H1 (cell line): ENCODE data around the gene NKIRAS2. TPM values are rescaled to one million over a fixed set of nuclear protein-coding genes. Genes with fewer than 3 reads are reported as not detected.

ENCODE experiments used
- CTCF ChIA-PET: fragments of 300-600 bp; sonication (Branson Sonifier 250); formaldehyde crosslinking; loops from one replicate; lab custom pipeline; 2021; ENCODE audit not compliant: partially characterized antibody; lab: Charles Lee
- POLR2A ChIA-PET: fragments of 300-600 bp; sonication (Branson Sonifier 250); formaldehyde crosslinking; loops from one replicate; lab custom pipeline; 2021; ENCODE audit warnings: inconsistent platforms; ENCODE audit not compliant: partially characterized antibody; lab: Charles Lee
- DNase-seq, 2 experiments: peaks; one replicate each; pipeline versions ENCODE4 v3.0.0 to v3.0.0-alpha.2; 2010 to 2022; ENCODE audit warnings: low spot score in 2 of 2, low read depth in 1 of 2, mixed read lengths in 1 of 2
- FAIRE-seq: peaks from 2 replicates; lab custom pipeline; 2011; peaks lifted over from hg19 to GRCh38; lab: Jason Lieb, UNC
- H2AFZ ChIP-seq: 2 replicates; pipeline ENCODE4 v1.8.1; 2012; ENCODE audit warnings: low read length, inconsistent platforms
- H2AK5ac ChIP-seq: 2 replicates; pipeline ENCODE4 v1.6.1; 2013; ENCODE audit warnings: low read depth, low read length
- H2BK120ac ChIP-seq: replicated peaks from 2 replicates; pipeline ENCODE3; 2013; ENCODE audit warnings: low read depth, low read length, inconsistent platforms
- H2BK12ac ChIP-seq: 2 replicates; pipeline ENCODE4 v1.6.1; 2013; ENCODE audit warnings: low read depth, low read length
- H2BK15ac ChIP-seq: 2 replicates; pipeline ENCODE4 v1.6.1; 2013; ENCODE audit warnings: low read length
- H2BK20ac ChIP-seq: 2 replicates; pipeline ENCODE4 v1.6.1; 2013; ENCODE audit warnings: low read length
- H2BK5ac ChIP-seq: 2 replicates; pipeline ENCODE4 v1.6.1; 2013; ENCODE audit warnings: low read depth, low read length
- H3K14ac ChIP-seq: 2 replicates; pipeline ENCODE4 v1.6.1; 2013; ENCODE audit warnings: inconsistent platforms; ENCODE audit not compliant: insufficient read length
- H3K18ac ChIP-seq: 2 replicates; pipeline ENCODE4 v1.6.1; 2013; ENCODE audit warnings: low read length; ENCODE audit errors: extremely low read depth
- H3K23ac ChIP-seq: 2 replicates; pipeline ENCODE4 v1.6.1; 2013; ENCODE audit warnings: inconsistent platforms; ENCODE audit not compliant: insufficient read length
- H3K23me2 ChIP-seq: 2 replicates; pipeline ENCODE4 v1.6.1; 2013; ENCODE audit warnings: low read depth, low read length
- H3K27ac ChIP-seq: 2 replicates; pipeline ENCODE4 v1.6.1; 2011; ENCODE audit warnings: low read depth, low read length, inconsistent platforms
- H3K27me3 ChIP-seq, 4 experiments: replicated peaks in 1 of 4; 1 replicate in 1 of 4; 2 replicates in 3 of 4; pipeline versions ENCODE4 v1.6.1 to v1.8.1; 2011 to 2013; ENCODE audit warnings: low read length in 3 of 4, mild to moderate bottlenecking in 3 of 4, inconsistent platforms in 2 of 4, mixed read lengths in 2 of 4, moderate library complexity in 1 of 4; ENCODE audit not compliant: control insufficient read depth in 3 of 4, insufficient read depth in 3 of 4; ENCODE audit errors: extremely low read depth in 1 of 4
- H3K36me3 ChIP-seq, 4 experiments: 2 replicates each; pipeline versions ENCODE4 v1.6.1 to v1.8.1; 2011 to 2013; ENCODE audit warnings: mild to moderate bottlenecking in 4 of 4, low read length in 3 of 4, moderate library complexity in 2 of 4, control low read depth in 1 of 4, inconsistent platforms in 1 of 4; ENCODE audit not compliant: insufficient read depth in 4 of 4, control insufficient read depth in 2 of 4
- H3K4ac ChIP-seq: replicated peaks from 2 replicates; pipeline ENCODE3; 2013; ENCODE audit warnings: low read length, low read depth, mixed read lengths, inconsistent platforms; ENCODE audit not compliant: insufficient read length
- H3K4me1 ChIP-seq, 4 experiments: replicated peaks in 1 of 4; 1 replicate in 1 of 4; 2 replicates in 3 of 4; pipeline versions ENCODE4 v1.6.1 to v1.8.1; 2011 to 2013; ENCODE audit warnings: low read length in 3 of 4, inconsistent platforms in 2 of 4, mixed read lengths in 1 of 4; ENCODE audit not compliant: insufficient read depth in 4 of 4, control insufficient read depth in 3 of 4
- H3K4me2 ChIP-seq, 2 experiments: 2 replicates each; pipeline versions ENCODE4 v1.6.1 to v1.8.1; 2011 to 2013; ENCODE audit warnings: low read depth in 2 of 2, low read length in 2 of 2, control low read depth in 1 of 2, inconsistent platforms in 1 of 2, mild to moderate bottlenecking in 1 of 2; ENCODE audit not compliant: insufficient read depth in 1 of 2
- H3K4me3 ChIP-seq, 4 experiments: fragments of 200-600, 300-600 bp in 1 of 4; sonication (generic), shearing (Covaris generic), sonication (Bioruptor Twin) in 1 of 4; 2 replicates each; pipeline versions ENCODE4 v1.5.1 to v1.8.1; 2011 to 2016; ENCODE audit warnings: low read length in 4 of 4, low read depth in 3 of 4, control low read depth in 2 of 4, inconsistent platforms in 2 of 4, mild to moderate bottlenecking in 2 of 4, mixed read lengths in 1 of 4, moderate library complexity in 1 of 4; ENCODE audit not compliant: insufficient read depth in 2 of 4; ENCODE audit errors: extremely low read depth in 1 of 4
- H3K56ac ChIP-seq: replicated peaks from 2 replicates; pipeline ENCODE3; 2013; ENCODE audit warnings: low read depth, mild to moderate bottlenecking, mixed read lengths, low read length, inconsistent platforms; ENCODE audit not compliant: insufficient read length
- H3K79me1 ChIP-seq: 2 replicates; pipeline ENCODE4 v1.6.1; 2013; ENCODE audit warnings: low read depth, low read length, control low read depth
- H3K79me2 ChIP-seq, 2 experiments: 2 replicates each; pipeline versions ENCODE4 v1.6.1 to v1.8.1; 2012 to 2013; ENCODE audit warnings: low read length in 2 of 2, mild to moderate bottlenecking in 2 of 2, inconsistent platforms in 1 of 2; ENCODE audit not compliant: insufficient read depth in 2 of 2, control insufficient read depth in 1 of 2
- H3K9ac ChIP-seq, 4 experiments: replicated peaks in 1 of 4; 1 replicate in 1 of 4; 2 replicates in 3 of 4; pipeline versions ENCODE4 v1.6.1 to v1.8.1; 2011 to 2013; ENCODE audit warnings: low read depth in 3 of 4, low read length in 3 of 4, control low read depth in 2 of 4, mild to moderate bottlenecking in 2 of 4, moderate library complexity in 2 of 4, inconsistent platforms in 1 of 4; ENCODE audit errors: extremely low read depth in 1 of 4
- H3K9me3 ChIP-seq, 2 experiments: 2 replicates each; pipeline versions ENCODE4 v1.6.1 to v1.8.1; 2012 to 2013; ENCODE audit warnings: mild to moderate bottlenecking in 2 of 2, moderate library complexity in 2 of 2, control low read depth in 1 of 2, inconsistent platforms in 1 of 2, low read depth in 1 of 2, low read length in 1 of 2, mixed read lengths in 1 of 2; ENCODE audit not compliant: insufficient read depth in 2 of 2
- H4K20me1 ChIP-seq, 2 experiments: replicated peaks in 1 of 2; 2 replicates each; pipeline versions ENCODE3 to v1.8.1; 2011 to 2013; ENCODE audit warnings: inconsistent platforms in 2 of 2, low read length in 2 of 2, mild to moderate bottlenecking in 1 of 2; ENCODE audit not compliant: insufficient read depth in 2 of 2, control insufficient read depth in 1 of 2
- H4K5ac ChIP-seq: 2 replicates; pipeline ENCODE4 v1.6.1; 2013; ENCODE audit warnings: low read length, low read depth, mixed read lengths, inconsistent platforms; ENCODE audit not compliant: insufficient read length
- H4K8ac ChIP-seq: 2 replicates; pipeline ENCODE4 v1.8.0; 2013; ENCODE audit warnings: mild to moderate bottlenecking, moderate library complexity, low read length, inconsistent platforms; ENCODE audit not compliant: insufficient read depth; ENCODE audit errors: extremely low read depth
- H4K91ac ChIP-seq: replicated peaks from 2 replicates; pipeline ENCODE3; 2013; ENCODE audit warnings: low read length, mixed read lengths, inconsistent platforms; ENCODE audit not compliant: insufficient read length
- EGR1 ChIP-seq: IDR thresholded peaks from 2 replicates; pipeline ENCODE4 v1.6.1; 2011; ENCODE audit warnings: low read depth, low read length, borderline replicate concordance
- EP300 ChIP-seq, 2 experiments: IDR thresholded peaks; 1 replicate in 1 of 2; 2 replicates in 1 of 2; pipeline ENCODE4 v1.6.1; 2011 to 2012; ENCODE audit warnings: low read depth in 2 of 2, low read length in 2 of 2, mild to moderate bottlenecking in 2 of 2, borderline replicate concordance in 1 of 2, inconsistent platforms in 1 of 2, moderate library complexity in 1 of 2
- HDAC2 ChIP-seq, 2 experiments: fragments of 300-600 bp in 1 of 2; sonication (generic) in 1 of 2; IDR thresholded peaks; 2 replicates each; pipeline ENCODE4 v1.6.1; 2011 to 2012; ENCODE audit warnings: low read depth in 2 of 2, low read length in 2 of 2, mild to moderate bottlenecking in 2 of 2, moderate library complexity in 2 of 2, borderline replicate concordance in 1 of 2, inconsistent platforms in 1 of 2
- KDM5A ChIP-seq: fragments of 200-600 bp; IDR thresholded peaks from 2 replicates; pipeline ENCODE4 v1.7.1; 2012; ENCODE audit warnings: mild to moderate bottlenecking, low read length, inconsistent platforms, mixed read lengths
- NANOG ChIP-seq: IDR thresholded peaks from 2 replicates; pipeline ENCODE4 v1.6.1; 2011; ENCODE audit warnings: low read length, low read depth, mild to moderate bottlenecking, inconsistent platforms; ENCODE audit not compliant: insufficient read depth, poor library complexity, severe bottlenecking
- POLR2AphosphoS5 ChIP-seq: IDR thresholded peaks from 2 replicates; pipeline ENCODE4 v1.6.1; 2011; ENCODE audit warnings: low read depth, low read length
- RBBP5 ChIP-seq: IDR thresholded peaks from 2 replicates; pipeline ENCODE4 v1.7.1; 2012; ENCODE audit warnings: low read depth, mild to moderate bottlenecking, inconsistent platforms, low read length, moderate library complexity, borderline replicate concordance
- SIN3A ChIP-seq, 2 experiments: IDR thresholded peaks in 1 of 2; conservative IDR thresholded peaks in 1 of 2; 2 replicates each; pipeline ENCODE4 v1.6.1; 2011 to 2012; ENCODE audit warnings: low read length in 2 of 2, improper control_type of control experiment in 1 of 2, low read depth in 1 of 2, mild to moderate bottlenecking in 1 of 2
- YY1 ChIP-seq: IDR thresholded peaks from 2 replicates; pipeline ENCODE4 v1.6.1; 2011; ENCODE audit warnings: low read depth, mild to moderate bottlenecking, low read length
- WGBS, 2 experiments: shearing (Covaris generic) in 1 of 2; methylation state at CpG; one replicate each; pipeline versions ENCODE4 v1.1.6 to v1.1.7; 2013 to 2015; ENCODE audit warnings: low lambda C conversion rate in 2 of 2, mixed read lengths in 2 of 2, inconsistent platforms in 1 of 2, low coverage in 1 of 2, missing lambda C conversion rate in 1 of 2; ENCODE audit not compliant: insufficient replicate concordance in 2 of 2, insufficient coverage in 1 of 2, insufficient read length in 1 of 2; ENCODE audit errors: extremely low coverage in 1 of 2, missing lambda C conversion rate in 1 of 2; 5-methylcytosine and 5-hydroxymethylcytosine counted together
- polyA plus RNA-seq, 7 experiments: library from polyadenylated mRNA; depleted of rRNA in 3 of 7; stranded (reverse) in 5 of 7; unstranded in 2 of 7; fragments of >200 nt in 5 of 7; fragments of 200-250 nt in 2 of 7; gene quantifications; 1 replicate in 5 of 7; 2 replicates in 1 of 7; 4 replicates in 1 of 7; pipeline versions ENCODE4 v1.2.1 to v1.2.3, GENCODE V29; 2011 to 2013; ENCODE audit warnings: missing spikeins in 2 of 7, mixed read lengths in 2 of 7
- total RNA-seq: library from RNA; stranded (reverse); fragmentation: NEBNext Ultra II Directional; extraction: Animal tissue kit (Norgen Biotek cat#: 25700); gene quantifications from 2 replicates; pipeline ENCODE4 v1.2.1, GENCODE V29; 2021

NKIRAS2 gene
- total and polyA plus RNA-seq, 2 of the 8 experiments (the other 6 are each of a cell fraction or from before 2014, with no cell fraction given) = 34.5 to 51.1 TPM

DNA sequence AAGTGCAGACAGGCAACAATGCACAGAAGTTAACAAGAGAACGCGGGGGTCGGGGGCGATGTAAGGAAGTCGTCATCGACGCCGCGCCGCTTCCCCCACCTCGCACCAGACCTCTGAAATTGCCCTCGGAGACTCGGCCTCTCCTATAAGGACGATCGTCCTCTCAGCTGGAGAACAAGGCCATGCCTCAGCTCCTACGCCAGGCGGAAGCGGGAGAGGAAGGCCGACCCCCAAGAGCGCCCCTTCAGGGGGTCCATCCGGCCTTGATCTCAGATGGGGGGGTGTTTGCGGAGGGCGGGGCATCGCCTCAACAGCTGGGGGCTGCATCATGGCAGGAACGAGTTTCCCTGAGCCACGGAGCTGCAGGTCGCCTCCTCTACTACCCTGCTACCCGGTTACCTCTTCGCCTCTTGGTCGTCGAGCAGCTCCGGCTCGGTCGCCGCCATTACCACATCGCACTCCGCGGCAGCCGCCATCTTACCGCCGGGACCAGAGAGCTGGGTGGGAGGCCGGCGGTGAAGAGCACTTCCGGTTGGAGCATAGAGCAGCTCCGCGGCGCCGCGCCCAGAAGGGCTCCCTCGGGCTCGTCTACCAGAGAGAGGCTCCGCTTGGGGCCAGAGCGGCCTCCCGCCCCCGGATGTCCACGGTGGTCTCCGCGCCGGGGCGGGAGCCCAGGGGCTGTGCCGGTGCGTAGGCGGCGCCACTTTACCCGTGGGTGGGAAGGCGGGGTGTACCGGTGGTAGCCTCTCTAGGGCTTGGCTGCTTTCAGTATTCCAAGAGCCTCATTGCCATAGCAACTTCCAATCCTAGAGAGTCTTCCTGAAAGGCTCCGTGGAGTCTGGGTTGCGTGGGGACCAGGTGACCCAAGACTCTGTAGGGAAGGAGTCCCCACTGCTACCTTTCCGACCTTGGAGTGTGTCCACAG lies 2.7 kb upstream of the NKIRAS2 start, which contains the start of gene DNAJC7:
TSS of gene DNAJC7 (minus strand) at position 499 of the 925 bp plus-strand sequence. CDS start at position 476, 23 bp downstream.
- Histone ChIP-seq H3K14ac (no peak within 1 kb of the TSS), H3K4me1 (peaks cover 7 to 15% (median 10%) of the 10 kb centered on the region in 4 experiments), H4K20me1 (no peaks in the 10 kb centered on the region), H2BK20ac (no peak within 1 kb of the TSS), H3K79me2 (peaks cover 24 to 62% of the 10 kb centered on the region in 2 experiments), H3K4ac (peak within 1 kb of the TSS; percentile 87), H4K8ac (peak within 1 kb of the TSS; percentile 99), H2AK5ac (peak within 1 kb of the TSS; percentile 29), H3K27me3 (no peaks in the 10 kb centered on the region), H3K9ac (peak within 1 kb of the TSS; percentile 95 to 99 (median 97)), H3K9me3 (no peaks in the 10 kb centered on the region), H3K4me3 (peak within 1 kb of the TSS; percentile 85 to 99 (median 96)), H3K79me1 (no peaks in the 10 kb centered on the region), H3K23ac (no peak within 1 kb of the TSS), H3K23me2 (peaks cover 19% of the 10 kb centered on the region), H2BK120ac (peak within 1 kb of the TSS; percentile 65), H3K27ac (peak within 1 kb of the TSS; percentile 98), H2BK12ac (peak within 1 kb of the TSS; percentile 99), H3K18ac (peak within 1 kb of the TSS; percentile 99), H4K91ac (peak within 1 kb of the TSS; percentile 100), H2BK15ac (peak within 1 kb of the TSS; percentile 100; the same call in 1 of the 2 replicates), H3K4me2 (peak within 1 kb of the TSS; percentile 90), H2BK5ac (peak within 1 kb of the TSS; percentile 100), H2AFZ (peak within 1 kb of the TSS; percentile 18), H3K36me3 (peaks cover 0 to 9% (median 2%) of the 10 kb centered on the region in 4 experiments; a peak in 4 of 8 replicates), H3K56ac (peak within 1 kb of the TSS; percentile 95), H4K5ac (peak within 1 kb of the TSS; percentile 100)
- WGBS, 2 experiments = 2% methylated on average over 65 of the region's 70 CpGs; no CpG with 5 or more reads in 1 of the 2 experiments
- ChIA-PET CTCF (interaction anchor here (0.8 to 38.8 kb wide), 14 partner anchors 8 to 216 kb away, joined by 3 to 1084 read pairs (median 4); partner anchors contain the start of genes DHX58, HSPB9, KAT2A and KCNH4), POLR2A (interaction anchor here (0.7 to 6.2 kb wide), 39 partner anchors 9 to 661 kb away, joined by 3 to 67 read pairs (median 4); partner anchors contain the start of genes ACLY, C17orf113, CNP and EIF1)
- DNase-seq = peak; percentile 78 to 88
- no peak for FAIRE-seq
- peak; percentile 99 for TF ChIP-seq EGR1
- peak; percentile 10 for TF ChIP-seq NANOG
- peak; percentile 42 to 70; a peak in 2 of 4 replicates for TF ChIP-seq SIN3A (conservative IDR thresholded peaks at IDR 0.05 in 1 of 2, IDR thresholded peaks at IDR 0.05 in 1 of 2; ENCODE audit: low read depth in 1 of 2, low read length in 2 of 2)
- peak; percentile 89 for TF ChIP-seq POLR2AphosphoS5
- no peak for TF ChIP-seq EP300 (IDR thresholded peaks at IDR 0.05; ENCODE audit: borderline replicate concordance in 1 of 2, low read depth in 2 of 2, low read length in 2 of 2)
- TF ChIP-seq YY1 = peak; percentile 98
- peak in 1 of 2 experiments; percentile 83; a peak in 2 of 4 replicates for TF ChIP-seq HDAC2 (IDR thresholded peaks at IDR 0.05; ENCODE audit: borderline replicate concordance in 1 of 2, low read depth in 2 of 2, low read length in 2 of 2)
- TF ChIP-seq RBBP5 = peak; percentile 99
- TF ChIP-seq KDM5A = 0 out of 2 replicates have a peak, but pooled peaks have one; percentile 28
